GM18873 (cell line): ENCODE results near the gene OLFM3.

Experiments
- ATAC-seq: cut with Tn5 transposase; IDR thresholded peaks from one replicate; pipeline ENCODE4 v1.9.1; 2021; ENCODE audit warnings: mild to moderate bottlenecking, moderate library complexity, moderate number of reproducible peaks; ENCODE audit not compliant: unreplicated experiment, low FRiP score

The OLFM3 gene

GRCh38 chr1:101953623-101954022 lies 43.1 kb downstream of the OLFM3 start:
- no peak for ATAC-seq

DNA sequence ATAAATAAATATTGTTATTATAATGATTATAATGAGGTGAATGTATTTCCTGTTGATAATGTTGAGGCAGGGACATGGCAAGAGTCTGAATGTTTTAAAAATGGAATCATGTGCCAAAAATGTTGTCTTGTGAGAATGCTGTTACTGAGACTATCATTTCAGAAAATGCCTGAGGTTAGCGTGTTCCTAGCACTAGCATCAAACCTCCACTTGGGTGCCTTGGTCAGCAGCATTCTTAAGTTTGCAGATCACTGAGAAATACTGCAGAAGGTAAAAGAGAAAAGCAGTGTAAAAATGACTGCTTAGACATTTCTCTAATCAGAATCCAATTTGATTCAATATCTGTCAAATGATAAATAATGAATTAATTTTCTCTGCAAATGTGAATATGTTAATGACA lies 50.8 kb downstream of the OLFM3 start:
- ATAC-seq, result no peak

DNA sequence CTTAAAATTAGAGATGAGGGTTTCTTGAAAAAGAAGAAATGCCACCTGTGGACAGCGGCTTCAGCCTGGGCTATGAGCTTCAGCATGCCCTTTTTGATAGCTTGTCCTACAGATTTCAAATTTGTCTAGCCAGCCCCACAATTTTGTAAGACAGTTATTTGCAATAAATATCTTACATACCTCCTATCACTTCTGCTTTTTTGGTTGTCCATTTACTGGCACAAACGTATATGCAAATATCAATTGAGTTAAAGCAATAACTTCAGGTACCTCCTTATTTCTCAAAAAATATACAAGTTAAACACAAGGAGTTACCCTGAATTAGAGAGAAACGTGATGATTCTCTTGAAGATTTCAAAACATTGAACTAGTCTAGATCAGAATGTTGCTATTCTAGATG lies 53.5 kb downstream of the OLFM3 start:
- ATAC-seq, result no peak

- ATAC-seq, result no peak
Observed at GRCh38 chr1:101942516-101943193, 54.1 kb downstream of the OLFM3 start.

DNA sequence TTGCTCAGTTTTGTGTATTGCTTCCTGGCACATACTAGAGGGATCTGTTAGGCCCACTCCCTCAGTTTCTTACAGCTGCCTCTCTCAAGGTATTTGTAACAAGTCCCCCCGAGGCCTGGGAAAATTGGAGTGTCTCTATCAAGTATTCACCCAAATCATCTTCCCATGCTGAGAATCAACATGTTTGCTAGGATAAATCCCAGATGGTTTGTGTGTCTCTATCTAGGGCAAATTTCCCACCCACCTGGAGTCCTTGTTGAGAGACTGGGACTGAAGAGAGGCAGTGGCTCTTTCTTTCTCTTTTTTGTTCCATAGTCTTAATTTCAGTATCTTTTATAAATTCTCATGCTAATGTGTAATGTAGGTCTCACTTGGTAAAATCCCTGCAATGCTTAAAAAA lies 58.0 kb downstream of the OLFM3 start:
- no peak for ATAC-seq

- no peak for ATAC-seq
Observed at GRCh38 chr1:101929343-101929742, 67.4 kb downstream of the OLFM3 start.

DNA sequence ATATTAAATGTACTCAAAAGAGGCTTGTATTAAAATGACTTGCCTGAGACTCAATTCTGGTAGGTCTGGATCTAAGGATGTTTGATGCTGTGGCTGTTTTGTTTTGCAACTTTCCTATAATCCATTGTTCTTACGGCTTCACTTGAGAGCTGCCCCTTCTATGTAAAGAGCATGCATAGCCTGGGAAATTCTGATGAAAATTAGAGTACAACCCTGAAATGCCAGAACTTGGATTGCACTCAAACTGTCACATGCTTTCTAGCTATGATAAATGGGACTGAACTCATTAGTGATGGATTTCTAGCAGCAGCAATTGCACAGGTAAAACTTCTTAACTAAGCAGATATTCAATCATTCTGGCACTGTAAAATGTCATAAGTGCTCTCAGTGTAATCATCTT lies 67.9 kb downstream of the OLFM3 start:
- no peak for ATAC-seq

- no peak for ATAC-seq
Observed at GRCh38 chr1:101924700-101925099, 72.0 kb downstream of the OLFM3 start.

DNA sequence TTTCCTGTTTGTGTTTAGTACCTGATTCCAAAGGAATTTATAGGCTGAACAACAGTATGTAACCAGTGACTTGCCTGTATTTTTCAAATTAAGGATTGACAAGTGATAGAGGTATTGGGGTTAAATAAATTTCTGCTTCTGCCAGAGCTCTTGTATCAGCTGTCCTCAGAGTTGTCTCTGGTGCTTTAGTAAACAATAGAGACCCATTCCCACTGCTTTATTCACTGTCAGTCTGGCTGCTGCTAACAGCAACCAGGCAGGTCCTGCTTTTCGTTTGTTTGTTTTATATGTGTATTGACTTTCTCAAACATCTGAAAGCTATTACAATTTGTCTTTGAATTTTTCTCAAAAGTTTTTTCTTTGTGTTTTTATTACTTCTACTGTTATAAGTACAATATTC lies 76.1 kb downstream of the OLFM3 start:
- no peak for ATAC-seq

- no peak for ATAC-seq
Observed at GRCh38 chr1:101918277-101918676, 78.4 kb downstream of the OLFM3 start.

DNA sequence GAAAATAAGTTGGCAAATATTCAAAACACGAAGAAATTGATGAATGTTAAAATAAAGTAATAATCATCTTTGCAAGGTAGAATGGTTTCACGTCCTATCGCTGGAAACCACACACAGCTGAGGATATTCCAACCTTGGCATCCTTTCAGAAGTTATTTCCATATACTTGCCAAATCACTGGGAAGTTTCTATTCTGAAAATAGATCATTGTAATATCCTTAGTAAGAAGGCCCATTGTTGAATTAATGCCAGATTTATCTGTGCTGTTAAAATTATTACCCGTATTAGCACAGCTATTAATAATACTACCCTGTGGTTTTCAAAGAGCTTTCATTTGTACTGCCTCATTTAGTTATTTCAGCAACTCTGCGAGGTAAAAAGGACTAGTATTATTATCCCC lies 81.1 kb downstream of the OLFM3 start:
- ATAC-seq, result no peak

- no peak for ATAC-seq
Observed at GRCh38 chr1:101914473-101915242, 82.1 kb downstream of the OLFM3 start.

DNA sequence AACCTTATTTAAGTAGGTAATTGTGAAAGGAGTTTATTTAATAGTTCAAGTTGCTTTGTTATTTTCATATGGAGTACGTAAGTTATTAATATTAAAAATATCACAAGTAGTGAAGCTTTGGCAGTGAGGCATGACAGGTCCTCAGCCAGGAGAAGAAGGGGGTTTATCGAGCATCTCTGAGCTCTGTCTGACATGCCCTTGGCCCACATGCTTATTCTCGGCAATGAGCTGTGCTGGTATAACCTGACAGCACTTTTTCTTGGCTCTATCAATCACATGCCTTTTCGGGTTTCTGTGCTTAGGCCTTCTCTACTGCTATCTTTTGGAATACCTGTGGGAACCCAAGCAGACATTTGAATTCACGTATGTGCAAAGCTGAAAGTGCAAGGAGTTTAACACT lies 84.8 kb downstream of the OLFM3 start:
- no peak for ATAC-seq

GRCh38 chr1:101908980-101909379 lies 87.7 kb downstream of the OLFM3 start:
- ATAC-seq, result no peak

GRCh38 chr1:101907264-101907663 lies 89.5 kb downstream of the OLFM3 start:
- ATAC-seq, result no peak

GRCh38 chr1:101905283-101905835 lies 91.4 kb downstream of the OLFM3 start:
- no peak for ATAC-seq

GRCh38 chr1:101902199-101902598 lies 94.5 kb downstream of the OLFM3 start:
- ATAC-seq, result no peak

- ATAC-seq, result no peak
Observed at GRCh38 chr1:101898137-101898536, 98.6 kb downstream of the OLFM3 start.

- ATAC-seq, result no peak
Observed at GRCh38 chr1:101884621-101885020, 112.1 kb downstream of the OLFM3 start.

- no peak for ATAC-seq
Observed at GRCh38 chr1:101875891-101876290, 120.8 kb downstream of the OLFM3 start.

DNA sequence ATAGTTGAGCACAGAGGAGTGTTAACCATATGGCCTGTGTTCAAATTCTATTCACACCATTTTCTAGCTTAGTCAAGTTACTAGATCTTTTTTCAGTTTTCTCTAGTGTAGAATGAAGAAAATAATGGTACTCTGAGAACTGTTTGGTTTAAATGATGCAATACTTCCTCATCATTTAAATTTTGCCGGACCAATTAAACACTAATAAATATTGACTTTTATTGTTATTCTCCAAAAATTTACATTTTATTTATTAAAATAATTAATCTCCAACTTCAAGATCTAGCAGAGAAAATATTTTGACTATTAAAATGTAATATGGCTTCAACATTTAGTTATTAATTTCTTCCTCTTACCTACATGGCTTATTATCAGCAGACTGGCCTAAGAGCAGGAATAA lies 123.1 kb downstream of the OLFM3 start:
- ATAC-seq, result no peak

DNA sequence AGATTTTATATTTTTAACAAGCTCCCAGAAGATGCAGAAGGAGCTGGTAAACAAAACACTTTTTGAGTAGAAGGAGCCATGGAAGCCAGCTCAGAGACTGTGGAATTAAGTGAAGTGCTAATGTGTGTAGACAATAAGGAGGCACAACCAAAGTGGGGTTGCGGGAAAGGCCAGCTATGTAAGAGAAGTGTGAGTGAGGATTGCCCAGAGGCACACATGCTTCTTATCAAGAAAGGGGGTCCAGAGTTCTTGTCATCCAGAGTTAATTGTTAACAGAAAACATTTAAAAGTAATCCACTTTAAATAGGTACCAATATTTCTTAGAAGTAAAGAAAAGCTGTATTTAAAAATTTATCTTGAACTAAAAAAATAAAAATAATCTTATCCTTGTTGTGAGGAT lies 136.8 kb downstream of the OLFM3 start:
- ATAC-seq, result no peak
